Epidermal melanocyte (primary cell): ENCODE data around the gene ZNF335.

ENCODE experiments used
- DNase-seq: peaks from one replicate; pipeline ENCODE4 v3.0.0; 2011; ENCODE audit warnings: low spot score; ENCODE audit not compliant: insufficient read length

Gene ZNF335

GRCh38 chr20:45953672-45954071 lies 18.3 kb downstream of the ZNF335 start:
- DNase-seq: no peak

GRCh38 chr20:45952861-45953260 lies 19.1 kb downstream of the ZNF335 start:
- DNase-seq: no peak

GRCh38 chr20:45951925-45952834 lies 19.8 kb downstream of the ZNF335 start:
- no peak for DNase-seq

- DNase-seq: no peak
Observed at GRCh38 chr20:45950330-45950646, 21.7 kb downstream of the ZNF335 start.

GRCh38 chr20:45949542-45950329 lies 22.3 kb downstream of the ZNF335 start:
- no peak for DNase-seq

- DNase-seq: no peak
Observed at GRCh38 chr20:45948742-45949541, 23.1 kb downstream of the ZNF335 start.

GRCh38 chr20:45948261-45948733 lies 23.7 kb downstream of the ZNF335 start:
- DNase-seq: no peak

GRCh38 chr20:45947110-45947866 lies 24.7 kb downstream of the ZNF335 start:
- DNase-seq: no peak

- no peak for DNase-seq
Observed at GRCh38 chr20:45946149-45946970, 25.6 kb downstream of the ZNF335 start.

- DNase-seq: no peak
Observed at GRCh38 chr20:45945678-45946148, 26.3 kb downstream of the ZNF335 start.

GRCh38 chr20:45944965-45945677 lies 26.9 kb downstream of the ZNF335 start:
- no peak for DNase-seq

GRCh38 chr20:45944151-45944964 lies 27.6 kb downstream of the ZNF335 start:
- DNase-seq: no peak

GRCh38 chr20:45943613-45944012 lies 28.4 kb downstream of the ZNF335 start:
- no peak for DNase-seq

- no peak for DNase-seq
Observed at GRCh38 chr20:45940469-45940868, 31.5 kb downstream of the ZNF335 start.

GRCh38 chr20:45940053-45940452 lies 31.9 kb downstream of the ZNF335 start:
- no peak for DNase-seq

GRCh38 chr20:45938727-45939438 lies 33.1 kb downstream of the ZNF335 start:
- no peak for DNase-seq

- DNase-seq: no peak
Observed at GRCh38 chr20:45937765-45938164, 34.2 kb downstream of the ZNF335 start.
